Activated CD4-positive, alpha-beta T cell treated with anti-CD3 and anti-CD28 coated beads for 36 hours (primary cell): ENCODE data around the gene PPP2R5D. TPM values are rescaled to one million over a fixed set of nuclear protein-coding genes. Genes with fewer than 3 reads are reported as not detected.
A peak's percentile ranks its signal among the peaks of the same experiment; 100 is the strongest.

Experiments used
- ATAC-seq: fragments of 200-7000 bp; cut with Tn5 transposase; one replicate; pipeline ENCODE4 v1.10.0; 2021; ENCODE audit warnings: mild to moderate bottlenecking, moderate library complexity
- CTCF ChIA-PET: fragments of 350-600 bp; sonication (Branson Sonifier 250); formaldehyde crosslinking; loops from one replicate; lab custom pipeline; 2021; ENCODE audit warnings: antibody characterized with exemption; lab: Charles Lee
- POLR2A ChIA-PET: fragments of 350-600 bp; sonication (Branson Sonifier 250); formaldehyde crosslinking; loops from one replicate; lab custom pipeline; 2021; ENCODE audit warnings: antibody characterized with exemption, inconsistent platforms; lab: Charles Lee
- DNase-seq: peaks from one replicate; pipeline ENCODE4 v3.0.0-alpha.2; 2020
- H3K27ac Mint-ChIP-seq: one replicate; pipeline ENCODE4 v1.8.0; 2021; ENCODE audit warnings: mixed read lengths
- H3K27me3 Mint-ChIP-seq: one replicate; pipeline ENCODE4 v1.8.0; 2021; ENCODE audit warnings: mixed read lengths
- H3K36me3 Mint-ChIP-seq: one replicate; pipeline ENCODE4 v1.8.0; 2021; ENCODE audit warnings: low read depth, mixed read lengths
- H3K4me1 Mint-ChIP-seq: one replicate; pipeline ENCODE4 v1.8.0; 2021; ENCODE audit warnings: mixed read lengths
- H3K4me3 Mint-ChIP-seq: one replicate; pipeline ENCODE4 v1.8.0; 2021; ENCODE audit warnings: mild to moderate bottlenecking, moderate library complexity, mixed read lengths
- H3K9me3 Mint-ChIP-seq: one replicate; pipeline ENCODE4 v1.8.0; 2021; ENCODE audit warnings: low read depth, mixed read lengths
- intact Hi-C, 2 experiments: fragments of 100-400 bp; cut with DNase I in 1 of 2; cut with micrococcal nuclease in 1 of 2; formaldehyde crosslinking; loops; one replicate each; pipeline versions ENCODE4 v1.14.2 to v1.15.1; 2022 to 2024; cut with DNase I, micrococcal nuclease
- total RNA-seq, 2 experiments: library from RNA; stranded (reverse); gene quantifications; one replicate each; pipeline ENCODE4 v1.2.3, GENCODE V29; 2021

The PPP2R5D gene
- total RNA-seq, 2 experiments from 2014 or later = 51.0 to 57.3 TPM

DNA sequence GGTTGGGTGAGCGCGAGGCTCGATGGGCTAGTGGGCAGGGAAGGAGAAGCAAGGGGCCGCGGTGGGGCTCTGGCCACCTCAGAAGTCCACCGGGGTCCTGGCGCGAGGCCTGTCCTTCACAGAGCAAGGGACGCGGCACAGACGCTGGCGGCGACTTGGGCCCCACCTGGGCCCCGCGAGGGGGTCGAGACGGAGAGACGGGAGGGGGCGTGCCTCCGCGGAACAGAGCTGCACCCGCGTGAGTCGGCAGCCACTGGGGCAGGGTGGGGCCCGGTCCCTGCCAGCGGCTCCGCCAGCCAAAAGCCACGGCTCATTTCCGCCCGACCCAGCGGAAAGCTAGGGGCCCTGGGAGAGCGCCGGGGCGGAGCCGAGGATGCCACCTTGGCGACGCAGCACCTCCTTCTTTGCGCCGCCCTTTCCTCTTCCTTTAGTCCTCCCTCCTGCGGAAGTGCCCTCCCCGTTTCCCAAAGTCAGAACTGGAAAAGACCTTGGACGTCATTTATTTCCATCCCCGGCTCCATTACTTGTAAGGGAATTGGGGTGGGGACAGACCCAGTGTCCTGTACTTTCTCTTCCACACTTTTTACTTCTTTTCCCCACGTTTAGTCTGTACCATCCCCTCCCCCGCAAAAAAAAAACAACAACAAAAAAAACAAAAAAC lies 69.3 kb downstream of the PPP2R5D start, which contains the start of gene CUL7:
TSS of gene CUL7 (minus strand) at position 307 of the 661 bp plus-strand sequence. CDS start 1,063 bp downstream, outside the sequence.
- intact Hi-C loops = loop anchor here (1.0 to 10.0 kb wide), 11 partner anchors 39 to 1269 kb away; partner anchors contain the start of genes PPP2R5D (in 2 of the 2), CNPY3 (in 1 of the 2), KLHDC3 (in 1 of the 2) and PEX6 (in 1 of the 2)
- ChIA-PET CTCF (interaction anchor here (0.5 to 1.5 kb wide), 7 partner anchors 25 to 492 kb away, joined by 3 to 5 read pairs (median 3); partner anchors contain the start of genes KLHDC3, RRP36 and UBR2), POLR2A (interaction anchor here (0.6 to 1.1 kb wide), 7 partner anchors 14 to 458 kb away, joined by 3 to 9 read pairs (median 4); partner anchors contain the start of genes CNPY3 and PEX6)
- Mint-ChIP-seq H3K27me3 (no peaks in the 10 kb centered on the region), H3K9me3 (no peaks in the 10 kb centered on the region), H3K4me3 (peak within 1 kb of the TSS; percentile 99), H3K4me1 (peaks cover 43% of the 10 kb centered on the region), H3K27ac (peak within 1 kb of the TSS; percentile 97), H3K36me3 (peaks cover 37% of the 10 kb centered on the region)
- peak; percentile 96 for DNase-seq
- peak; percentile 99 for ATAC-seq

DNA sequence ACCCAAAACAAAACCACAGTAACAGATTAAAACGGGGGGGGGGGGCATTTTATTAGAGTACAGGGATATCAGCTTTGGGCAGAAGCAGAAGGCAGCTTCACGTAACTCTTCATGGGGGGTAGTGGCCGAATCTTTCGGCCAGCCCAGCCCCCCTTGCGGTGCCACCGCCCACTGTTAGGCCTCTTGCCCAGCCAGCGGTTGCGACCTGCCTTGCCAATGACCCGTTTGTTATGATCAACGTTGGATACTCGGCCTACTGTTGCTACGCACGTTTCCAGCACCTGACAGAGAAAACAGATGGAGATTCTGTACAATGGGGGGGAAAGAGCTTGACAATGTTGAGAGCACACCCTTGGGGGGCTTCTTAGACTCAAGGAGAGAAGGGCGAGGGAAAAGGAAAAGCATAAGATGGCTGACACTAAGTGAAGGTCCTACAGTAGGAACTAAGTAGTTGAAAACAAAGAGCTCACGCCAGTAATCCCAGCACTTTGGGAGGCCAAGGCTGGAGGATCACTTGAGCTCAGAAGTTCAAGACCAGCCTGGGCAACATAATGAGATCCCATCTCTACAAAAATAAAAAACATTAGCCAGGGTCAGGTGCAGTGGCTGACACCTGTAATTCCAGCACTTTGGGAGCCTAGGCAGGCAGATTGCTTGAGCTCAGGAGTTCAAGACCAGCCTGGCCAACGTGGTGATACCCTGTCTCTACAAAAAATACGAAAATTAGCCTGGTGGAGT lies 70.0 kb downstream of the PPP2R5D start:
- H3K9me3 Mint-ChIP-seq = no peaks in the 10 kb centered on the region
- H3K27me3 Mint-ChIP-seq = no peaks in the 10 kb centered on the region
- DNase-seq (no peak), ATAC-seq (no peak)
- ChIA-PET POLR2A (interaction anchor here (0.6 to 1.1 kb wide), 8 partner anchors 15 to 458 kb away, joined by 3 to 9 read pairs (median 4); partner anchors contain the start of genes CNPY3 and PEX6), CTCF (interaction anchor here (0.7 to 1.5 kb wide), 7 partner anchors 25 to 490 kb away, joined by 3 to 5 read pairs (median 3); partner anchors contain the start of genes KLHDC3, PEX6, RRP36 and UBR2)
- peak overlapping the region; percentile 97 for H3K27ac Mint-ChIP-seq
- peaks cover 33% of the 10 kb centered on the region for H3K36me3 Mint-ChIP-seq
- peak overlapping the region; percentile 99 for H3K4me3 Mint-ChIP-seq
- H3K4me1 Mint-ChIP-seq = peaks cover 44% of the 10 kb centered on the region
- intact Hi-C loops = loop anchor here in 1 of 2 experiments (5.0 to 10.0 kb wide), 4 partner anchors 423 to 1270 kb away; partner anchors contain the start of genes POLH, PRICKLE4, TJAP1 and TOMM6

DNA sequence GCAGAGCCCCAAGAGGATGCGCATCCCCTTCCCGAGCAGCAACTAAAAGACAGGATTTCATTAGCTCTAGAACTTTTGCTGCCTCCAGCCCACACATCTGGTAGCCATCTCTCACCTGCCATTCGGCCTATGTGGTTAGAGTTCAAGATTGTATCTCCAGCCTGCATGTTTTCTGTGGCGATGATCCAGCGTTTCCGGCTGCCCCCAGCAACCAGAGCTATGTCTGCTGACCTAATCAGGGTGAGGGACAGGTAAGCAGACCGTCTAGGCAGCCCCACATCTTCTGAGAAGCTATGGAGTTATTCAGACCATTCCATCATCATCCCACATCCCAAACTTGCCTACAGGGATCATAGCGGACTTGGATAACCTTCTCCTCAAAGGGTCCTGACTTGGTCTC lies 71.6 kb downstream of the PPP2R5D start:
- intact Hi-C loops = loop anchor here in 1 of 2 experiments (10.0 kb wide), 3 partner anchors 491 to 1271 kb away; partner anchors contain the start of genes POLH, PRICKLE4, TOMM6 and UBR2
- Mint-ChIP-seq H3K27ac (no peak overlapping the region), H3K4me1 (peaks cover 52% of the 10 kb centered on the region), H3K27me3 (no peaks in the 10 kb centered on the region), H3K36me3 (peaks cover 22% of the 10 kb centered on the region), H3K9me3 (no peaks in the 10 kb centered on the region), H3K4me3 (no peak overlapping the region)
- ChIA-PET CTCF (interaction anchor here (0.6 to 1.7 kb wide), 3 partner anchors 87 to 356 kb away, joined by 3 read pairs; no protein-coding TSS in a partner anchor), POLR2A (interaction anchor here (0.6 kb wide), 1 partner anchor 33 kb away, joined by 3 read pairs; no protein-coding TSS in a partner anchor)
- DNase-seq = no peak
- no peak for ATAC-seq

DNA sequence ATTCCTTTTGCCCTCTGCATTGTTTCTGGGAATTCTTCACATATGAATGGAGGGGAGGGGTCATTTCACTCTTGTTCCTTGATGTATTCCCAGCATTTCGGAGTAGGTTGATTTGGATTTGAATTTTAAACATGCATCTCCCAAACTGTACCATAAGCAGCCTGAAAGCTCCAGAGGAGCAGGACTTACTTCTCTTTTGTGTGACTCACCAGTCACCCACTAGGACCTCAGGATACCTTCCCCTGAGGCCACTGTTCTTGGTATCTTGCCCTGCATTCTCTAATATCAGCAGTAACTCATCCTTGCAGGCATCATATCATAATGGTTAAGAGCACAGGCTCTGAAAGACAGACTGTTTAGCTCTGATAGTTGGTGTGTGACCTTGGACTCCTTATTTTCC lies 74.2 kb downstream of the PPP2R5D start:
- Mint-ChIP-seq H3K36me3 (peaks cover 15% of the 10 kb centered on the region), H3K4me1 (peaks cover 34% of the 10 kb centered on the region), H3K4me3 (peak overlapping the region; percentile 85), H3K27me3 (no peaks in the 10 kb centered on the region), H3K9me3 (no peaks in the 10 kb centered on the region), H3K27ac (peak overlapping the region; percentile 94)
- POLR2A ChIA-PET = interaction anchor here (0.7 to 1.1 kb wide), 3 partner anchors 10 to 80 kb away, joined by 3 to 4 read pairs (median 3); partner anchors contain the start of gene PEX6
- ATAC-seq (no peak), DNase-seq (no peak)
- intact Hi-C loops = loop anchor here (2.0 to 10.0 kb wide), 6 partner anchors 80 to 1274 kb away; partner anchors contain the start of genes DNPH1 (in 1 of the 2), PEX6 (in 1 of the 2), POLH (in 1 of the 2) and POLR1C (in 1 of the 2)
- CTCF ChIA-PET = interaction anchor here (0.7 to 1.4 kb wide), 5 partner anchors 9 to 160 kb away, joined by 3 to 4 read pairs (median 4); partner anchors contain the start of gene RRP36

DNA sequence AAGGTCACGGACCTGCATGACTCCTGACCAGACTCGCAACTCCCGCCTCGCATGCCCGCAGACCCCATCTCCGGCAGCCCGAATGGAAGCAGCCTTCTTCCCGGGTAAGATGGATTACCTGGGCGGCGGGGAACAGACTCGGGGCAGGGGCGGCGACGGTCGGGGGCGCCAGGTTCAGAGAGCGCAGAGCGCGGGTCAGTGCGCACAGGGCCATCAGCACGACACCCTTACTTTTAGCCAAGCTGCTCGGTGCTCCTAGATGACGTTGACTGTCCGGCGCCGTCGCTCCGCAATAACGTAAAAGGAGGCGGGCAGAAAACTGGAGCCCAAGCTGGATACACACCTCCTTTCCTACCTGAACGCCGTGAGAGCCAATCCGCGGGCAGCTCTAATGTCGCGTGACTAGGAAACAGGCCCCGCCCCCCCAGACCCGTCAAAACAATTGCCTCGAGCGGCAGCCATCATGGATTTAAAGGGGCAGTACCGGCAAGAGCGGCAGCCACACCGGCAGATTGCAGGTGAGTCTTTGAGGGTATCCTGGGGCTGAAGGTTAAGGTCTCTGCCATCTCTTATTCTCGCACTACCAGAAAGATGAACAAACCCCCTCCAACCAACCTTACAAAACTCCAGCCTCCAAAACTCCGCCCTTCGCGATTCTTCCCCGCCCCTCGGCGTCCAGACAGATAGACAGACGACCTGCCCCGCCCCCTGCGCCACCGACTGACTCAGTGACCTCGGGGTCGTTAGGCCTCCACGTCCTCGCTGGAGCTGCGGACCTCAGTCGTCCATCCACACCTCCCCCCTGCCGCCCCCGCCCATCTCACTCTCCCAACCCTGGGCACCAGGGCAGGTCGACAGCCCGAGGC lies 75.0 kb downstream of the PPP2R5D start, which contains the start of the genes KLC4 and MRPL2:
TSS of gene KLC4 (plus strand) at position 464 of the 866 bp plus-strand sequence. CDS start 1,705 bp downstream, outside the sequence.
TSS of gene MRPL2 (minus strand) at position 267 of the 866 bp plus-strand sequence. CDS start at position 214, 53 bp downstream.
- Mint-ChIP-seq H3K4me3 (peak within 1 kb of the TSS; percentile 85), H3K27me3 (no peaks in the 10 kb centered on the region), H3K4me1 (peaks cover 27% of the 10 kb centered on the region), H3K27ac (peak within 1 kb of the TSS; percentile 94), H3K9me3 (no peaks in the 10 kb centered on the region), H3K36me3 (peaks cover 11% of the 10 kb centered on the region)
- ATAC-seq (peak; percentile 98), DNase-seq (peak; percentile 99)
- ChIA-PET CTCF (interaction anchor here (0.5 to 1.4 kb wide), 6 partner anchors 10 to 85 kb away, joined by 3 to 4 read pairs (median 4); partner anchors contain the start of gene RRP36), POLR2A (interaction anchor here (0.5 to 1.3 kb wide), 10 partner anchors 10 to 180 kb away, joined by 3 to 8 read pairs (median 3); partner anchors contain the start of genes CNPY3, KLHDC3, MEA1 and PEX6)
- intact Hi-C loops = loop anchor here (1.0 to 10.0 kb wide), 19 partner anchors 38 to 1275 kb away; partner anchors contain the start of genes ABCC10 (in 2 of the 2), KLHDC3 (in 2 of the 2), PEX6 (in 2 of the 2) and SRF (in 2 of the 2)

DNA sequence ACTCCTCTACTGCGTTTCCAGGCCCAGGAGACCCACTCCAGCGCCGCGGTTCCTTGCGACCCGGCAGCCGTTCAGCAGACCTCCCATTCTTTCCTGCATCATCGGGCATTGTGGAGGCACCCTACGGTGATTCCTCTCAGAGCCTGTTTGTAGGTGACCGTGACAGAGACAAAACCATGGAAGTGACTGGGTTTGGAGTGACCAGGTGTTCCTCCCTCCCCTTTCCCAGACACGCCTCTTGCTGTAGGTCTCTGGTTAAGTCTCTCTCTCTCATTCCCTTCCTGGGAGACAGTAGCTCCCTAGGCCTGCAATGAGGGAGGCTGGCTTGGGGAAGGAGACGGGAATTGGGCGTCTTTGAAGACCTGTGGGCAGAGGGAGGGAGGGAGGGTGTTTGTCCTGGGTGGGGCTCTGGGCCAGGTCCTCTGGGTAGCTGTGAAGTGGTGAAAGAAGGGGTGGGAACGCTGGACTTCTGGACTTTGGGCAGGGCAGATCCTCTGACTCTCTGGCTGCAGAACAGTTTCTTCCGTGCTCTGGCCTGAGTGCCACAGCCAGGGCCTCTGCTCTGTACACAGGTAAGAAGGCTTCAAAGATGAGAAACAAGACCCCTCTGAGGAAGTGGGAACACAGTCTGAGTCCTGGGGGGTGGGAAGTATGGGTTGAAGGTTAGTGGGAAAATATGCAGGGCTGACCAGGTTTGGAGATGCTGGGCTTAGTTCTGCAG lies 75.8 kb downstream of the PPP2R5D start:
- intact Hi-C loops = no loop called here
- Mint-ChIP-seq H3K9me3 (no peaks in the 10 kb centered on the region), H3K27ac (peak overlapping the region; percentile 94), H3K4me3 (peak overlapping the region; percentile 85), H3K27me3 (no peaks in the 10 kb centered on the region), H3K36me3 (peaks cover 11% of the 10 kb centered on the region), H3K4me1 (peaks cover 27% of the 10 kb centered on the region)
- POLR2A ChIA-PET = interaction anchor here (1.3 kb wide), 1 partner anchor 130 kb away, joined by 3 read pairs; the partner anchor contains the start of gene CNPY3
- DNase-seq (no peak), ATAC-seq (no peak)
- CTCF ChIA-PET = interaction anchor here (0.5 to 1.4 kb wide), 3 partner anchors 11 to 795 kb away, joined by 3 to 4 read pairs (median 3); no protein-coding TSS in a partner anchor

DNA sequence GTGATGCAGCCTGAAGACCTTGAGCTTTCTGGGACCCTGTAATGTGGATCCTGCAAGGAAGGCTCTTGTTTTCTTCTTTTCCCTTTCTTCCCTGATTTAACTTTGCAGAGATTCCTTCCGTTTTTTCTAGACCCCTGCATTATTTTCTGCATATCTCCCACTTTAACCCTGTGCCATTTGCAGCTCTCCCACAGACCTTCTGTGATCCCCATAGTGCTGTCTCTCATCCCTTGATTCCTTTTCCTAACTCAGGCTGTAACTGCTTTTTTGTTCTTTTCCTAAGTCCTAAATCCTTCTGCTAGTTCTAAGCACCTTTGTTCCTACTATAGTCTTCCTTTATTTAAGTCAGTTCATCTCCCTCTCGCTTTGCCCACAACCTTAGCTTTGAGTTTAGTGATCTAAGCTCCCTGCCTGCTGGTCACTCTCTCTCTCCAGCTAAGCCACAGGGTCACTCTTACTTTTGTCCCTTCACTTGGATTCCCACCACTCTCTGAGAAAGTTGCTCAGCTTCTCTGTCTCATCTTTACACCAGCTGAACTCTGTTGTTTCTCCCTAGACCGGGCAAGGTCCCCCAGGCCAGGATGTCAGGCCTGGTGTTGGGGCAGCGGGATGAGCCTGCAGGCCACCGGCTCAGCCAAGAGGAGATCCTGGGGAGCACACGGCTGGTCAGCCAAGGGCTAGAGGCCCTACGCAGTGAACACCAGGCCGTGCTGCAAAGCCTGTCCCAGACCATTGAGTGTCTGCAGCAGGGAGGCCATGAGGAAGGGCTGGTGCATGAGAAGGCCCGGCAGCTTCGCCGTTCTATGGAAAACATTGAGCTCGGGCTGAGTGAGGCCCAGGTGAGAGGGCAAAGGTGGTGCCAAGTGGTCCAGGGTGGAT lies 76.6 kb downstream of the PPP2R5D start:
- no peak for ATAC-seq
- Mint-ChIP-seq H3K27ac (peak overlapping the region; percentile 1), H3K27me3 (no peaks in the 10 kb centered on the region), H3K4me1 (peaks cover 27% of the 10 kb centered on the region), H3K4me3 (peak overlapping the region; percentile 85), H3K36me3 (peaks cover 4% of the 10 kb centered on the region), H3K9me3 (no peaks in the 10 kb centered on the region)
- DNase-seq = no peak
- intact Hi-C loops = no loop called here
- CTCF ChIA-PET = interaction anchor here (0.7 to 1.4 kb wide), 2 partner anchors 12 to 796 kb away, joined by 3 to 4 read pairs; no protein-coding TSS in a partner anchor
- POLR2A ChIA-PET = interaction anchor here (0.5 kb wide), 1 partner anchor 366 kb away, joined by 3 read pairs; the partner anchor contains the start of gene ABCC10

DNA sequence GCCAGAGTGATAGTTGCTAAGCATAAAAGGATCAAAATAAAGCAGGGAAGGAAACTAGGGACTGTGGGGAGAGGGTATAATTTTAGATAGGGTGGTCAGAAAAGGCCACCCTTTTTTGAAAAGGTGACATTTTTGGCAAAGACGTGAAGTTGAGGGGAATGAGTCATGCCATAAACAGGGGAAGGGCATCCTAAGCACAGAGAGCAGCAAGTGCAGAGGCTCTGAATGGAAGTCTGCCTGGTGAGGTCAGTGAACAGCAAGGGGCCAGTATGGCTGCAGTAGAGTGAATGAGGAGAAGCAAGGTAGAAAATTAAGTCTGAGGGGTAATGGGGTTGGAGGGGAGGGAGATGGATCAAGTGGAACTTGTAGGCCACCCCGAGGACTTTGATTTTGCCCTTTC lies 77.5 kb downstream of the PPP2R5D start:
- Mint-ChIP-seq H3K36me3 (peaks cover 2% of the 10 kb centered on the region), H3K9me3 (no peaks in the 10 kb centered on the region), H3K4me1 (peaks cover 27% of the 10 kb centered on the region), H3K27ac (no peak overlapping the region), H3K27me3 (no peaks in the 10 kb centered on the region), H3K4me3 (no peak overlapping the region)
- intact Hi-C loops = no loop called here
- ChIA-PET POLR2A (interaction anchor here (0.5 kb wide), 1 partner anchor 365 kb away, joined by 3 read pairs; the partner anchor contains the start of gene ABCC10), CTCF (no interaction called here)
- no peak for ATAC-seq
- DNase-seq = no peak
